ENCODE results near the gene RAB17. TPM values are rescaled to one million over a fixed set of nuclear protein-coding genes. Genes with fewer than 3 reads are reported as not detected.

Gene RAB17
- total RNA-seq, 1 donor from 2014 or later: 49.9 TPM

DNA sequence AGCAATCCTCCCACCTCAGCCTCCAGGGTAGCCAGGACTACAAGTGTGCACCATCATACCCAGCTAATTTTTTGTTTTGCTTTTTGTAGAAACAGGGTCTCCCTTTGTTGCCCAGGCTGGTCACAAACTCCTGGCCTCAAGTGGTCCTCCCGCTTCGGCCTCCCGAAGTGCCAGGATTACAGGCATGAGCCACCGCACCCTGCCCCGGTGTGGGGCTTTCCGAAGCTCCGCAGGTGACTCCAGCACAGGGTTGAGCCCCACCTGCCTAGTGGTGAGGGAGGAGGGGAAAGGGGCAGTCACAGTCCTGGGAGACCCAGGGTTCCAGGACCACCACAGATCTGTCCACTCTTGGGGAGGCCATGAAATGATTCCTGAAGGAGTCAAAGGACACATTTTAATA lies 19.0 kb downstream of the RAB17 start:
- Mint-ChIP-seq H3K27me3 (no peaks in the 10 kb centered on the region), H3K4me3 (ENCODE audit: low read depth) (no peak overlapping the region), H3K27ac (peak overlapping the region; percentile 33), H3K4me1 (ENCODE audit: low read depth) (no peaks in the 10 kb centered on the region), H3K36me3 (ENCODE audit: insufficient read depth) (peaks cover 6% of the 10 kb centered on the region), H3K9me3 (ENCODE audit: low read depth) (no peaks in the 10 kb centered on the region)
- TF ChIP-seq, protein P1, sequence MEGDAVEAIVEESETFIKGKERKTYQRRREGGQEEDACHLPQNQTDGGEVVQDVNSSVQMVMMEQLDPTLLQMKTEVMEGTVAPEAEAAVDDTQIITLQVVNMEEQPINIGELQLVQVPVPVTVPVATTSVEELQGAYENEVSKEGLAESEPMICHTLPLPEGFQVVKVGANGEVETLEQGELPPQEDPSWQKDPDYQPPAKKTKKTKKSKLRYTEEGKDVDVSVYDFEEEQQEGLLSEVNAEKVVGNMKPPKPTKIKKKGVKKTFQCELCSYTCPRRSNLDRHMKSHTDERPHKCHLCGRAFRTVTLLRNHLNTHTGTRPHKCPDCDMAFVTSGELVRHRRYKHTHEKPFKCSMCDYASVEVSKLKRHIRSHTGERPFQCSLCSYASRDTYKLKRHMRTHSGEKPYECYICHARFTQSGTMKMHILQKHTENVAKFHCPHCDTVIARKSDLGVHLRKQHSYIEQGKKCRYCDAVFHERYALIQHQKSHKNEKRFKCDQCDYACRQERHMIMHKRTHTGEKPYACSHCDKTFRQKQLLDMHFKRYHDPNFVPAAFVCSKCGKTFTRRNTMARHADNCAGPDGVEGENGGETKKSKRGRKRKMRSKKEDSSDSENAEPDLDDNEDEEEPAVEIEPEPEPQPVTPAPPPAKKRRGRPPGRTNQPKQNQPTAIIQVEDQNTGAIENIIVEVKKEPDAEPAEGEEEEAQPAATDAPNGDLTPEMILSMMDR (IDR thresholded peaks at IDR 0.05; ENCODE audit: unreplicated experiment): no peak
- no peak for DNase-seq (ENCODE audit: low spot score, unreplicated experiment)

DNA sequence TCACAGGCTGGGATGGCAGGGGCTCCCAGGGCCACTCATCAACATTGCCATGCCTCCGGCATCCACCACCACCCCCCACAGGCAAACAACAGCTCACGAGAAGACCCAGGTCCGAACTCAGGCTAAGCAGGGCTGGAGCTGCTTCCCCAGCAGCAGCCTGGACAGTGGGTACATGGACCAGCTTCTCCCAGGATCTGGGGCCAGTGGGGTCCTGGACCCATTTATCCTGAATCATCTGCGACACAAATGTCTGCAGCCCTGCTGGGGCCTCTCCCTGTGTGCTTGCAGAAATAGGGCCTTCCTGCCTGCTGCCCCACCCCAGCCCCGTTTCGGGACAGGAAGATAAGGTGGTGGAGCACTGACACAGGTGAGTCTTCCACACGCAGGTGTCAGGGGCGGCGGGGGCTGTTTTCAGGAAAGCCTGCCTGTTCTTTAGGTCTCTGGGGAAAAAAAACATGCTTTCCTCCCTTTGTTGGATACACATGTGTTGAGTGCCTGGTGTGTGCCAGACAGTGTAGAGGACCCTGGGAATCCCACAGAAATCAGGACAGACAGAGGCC lies 19.7 kb downstream of the RAB17 start:
- no peaks in the 10 kb centered on the region for H3K4me1 Mint-ChIP-seq (ENCODE audit: low read depth)
- H3K4me3 Mint-ChIP-seq (ENCODE audit: low read depth): no peak overlapping the region
- H3K36me3 Mint-ChIP-seq (ENCODE audit: insufficient read depth): peaks cover 4% of the 10 kb centered on the region
- no peaks in the 10 kb centered on the region for H3K9me3 Mint-ChIP-seq (ENCODE audit: low read depth)
- H3K27me3 Mint-ChIP-seq: no peaks in the 10 kb centered on the region
- no peak for DNase-seq (ENCODE audit: low spot score, unreplicated experiment)
- TF ChIP-seq, protein P1 (IDR thresholded peaks at IDR 0.05; ENCODE audit: unreplicated experiment): no peak
- H3K27ac Mint-ChIP-seq: no peak overlapping the region

DNA sequence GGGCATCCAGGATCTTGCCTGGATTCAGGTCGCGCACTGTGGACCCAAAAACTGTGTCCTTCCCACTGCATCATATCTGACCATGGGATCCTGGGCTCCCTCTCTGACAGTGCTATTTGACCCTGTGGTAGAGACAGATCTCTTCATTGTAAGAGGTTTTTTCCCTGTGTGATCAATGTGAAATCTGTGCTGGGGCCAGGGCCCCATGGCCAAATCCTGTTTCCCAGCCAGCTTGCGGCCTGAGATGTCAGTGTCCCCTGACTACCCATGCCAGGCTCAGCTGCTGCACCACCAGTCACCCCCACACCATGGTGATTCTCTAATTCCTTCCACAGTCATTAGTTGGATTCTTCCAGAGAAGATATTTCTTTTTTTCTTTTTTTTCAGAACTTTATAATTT lies 20.6 kb downstream of the RAB17 start:
- TF ChIP-seq, protein P1 (IDR thresholded peaks at IDR 0.05; ENCODE audit: unreplicated experiment): no peak
- Mint-ChIP-seq H3K4me3 (ENCODE audit: low read depth) (no peak overlapping the region), H3K4me1 (ENCODE audit: low read depth) (no peaks in the 10 kb centered on the region), H3K27me3 (no peaks in the 10 kb centered on the region), H3K9me3 (ENCODE audit: low read depth) (no peaks in the 10 kb centered on the region), H3K27ac (no peak overlapping the region), H3K36me3 (ENCODE audit: insufficient read depth) (peaks cover 4% of the 10 kb centered on the region)
- no peak for DNase-seq (ENCODE audit: low spot score, unreplicated experiment)

DNA sequence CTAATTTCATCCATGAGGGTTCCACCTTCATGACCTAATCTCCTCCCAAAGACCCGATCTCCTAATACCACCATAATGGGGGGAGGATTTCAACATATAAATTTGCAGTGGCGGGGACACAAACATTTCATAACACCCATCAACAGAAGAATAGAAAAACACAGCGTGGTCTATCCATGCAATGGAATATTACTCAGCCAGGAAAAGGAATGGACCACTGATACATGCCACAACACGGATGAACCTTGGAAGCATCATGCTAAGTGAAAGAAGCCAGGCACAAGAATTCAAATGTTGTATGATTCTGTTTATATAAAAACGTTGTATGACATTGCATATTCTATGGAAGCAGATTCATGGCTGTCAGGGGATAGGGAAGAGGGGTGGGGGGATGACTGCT lies 21.5 kb downstream of the RAB17 start:
- Mint-ChIP-seq H3K9me3 (ENCODE audit: low read depth) (no peaks in the 10 kb centered on the region), H3K4me1 (ENCODE audit: low read depth) (no peaks in the 10 kb centered on the region), H3K27me3 (peaks cover 1% of the 10 kb centered on the region), H3K27ac (peak overlapping the region; percentile 53), H3K4me3 (ENCODE audit: low read depth) (no peak overlapping the region), H3K36me3 (ENCODE audit: insufficient read depth) (peaks cover 3% of the 10 kb centered on the region)
- no peak for DNase-seq (ENCODE audit: low spot score, unreplicated experiment)
- TF ChIP-seq, protein P1 (IDR thresholded peaks at IDR 0.05; ENCODE audit: unreplicated experiment): no peak

DNA sequence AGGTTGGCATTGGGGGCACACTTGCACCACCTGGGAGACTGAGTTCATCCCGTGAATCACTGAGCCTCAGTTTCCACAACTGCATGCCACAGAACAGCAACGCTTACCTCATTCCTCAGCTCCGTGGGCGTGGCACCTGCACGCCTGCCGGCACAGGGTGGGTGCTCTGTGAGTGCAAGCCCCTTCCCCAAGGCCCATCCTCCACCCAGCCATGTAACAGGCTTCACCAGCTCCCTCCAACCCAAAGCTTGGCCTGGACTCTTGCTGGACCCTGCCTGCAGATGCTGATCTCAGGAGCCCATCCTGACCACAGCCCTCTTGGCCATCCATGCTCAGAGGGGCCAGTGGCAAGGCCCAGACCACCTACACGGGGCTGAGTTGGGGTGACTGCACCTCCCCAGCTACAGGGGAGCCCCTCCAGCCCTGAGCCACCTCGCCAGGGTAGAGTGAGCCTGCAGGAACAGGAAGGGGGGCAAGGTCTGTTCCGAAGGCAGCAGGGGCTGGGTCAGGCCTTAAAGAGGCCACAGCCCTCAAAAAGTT lies 22.3 kb downstream of the RAB17 start:
- H3K4me1 Mint-ChIP-seq (ENCODE audit: low read depth): no peaks in the 10 kb centered on the region

More for the DNA sequence above, 22.3 kb downstream of the RAB17 start:
- no peaks in the 10 kb centered on the region for H3K9me3 Mint-ChIP-seq (ENCODE audit: low read depth)
- TF ChIP-seq, protein P1 (IDR thresholded peaks at IDR 0.05; ENCODE audit: unreplicated experiment): no peak
- DNase-seq (ENCODE audit: low spot score, unreplicated experiment): no peak
- no peaks in the 10 kb centered on the region for H3K36me3 Mint-ChIP-seq (ENCODE audit: insufficient read depth)
- no peak overlapping the region for H3K4me3 Mint-ChIP-seq (ENCODE audit: low read depth)
- H3K27me3 Mint-ChIP-seq: peaks cover 6% of the 10 kb centered on the region
- H3K27ac Mint-ChIP-seq: no peak overlapping the region
